ENCODE measurements around the gene STAG1. TPM values are rescaled to one million over a fixed set of nuclear protein-coding genes. Genes with fewer than 3 reads are reported as not detected.
A peak's percentile ranks its signal among the peaks of the same experiment; 100 is the strongest.
"Not testable (repeated sequence)": the region's sequence is repeated elsewhere in the genome, so short reads cannot be mapped to it uniquely, and the experiment has no call there.

STAG1 gene
- total RNA-seq, 6 experiments from 2014 or later, result 8.2 to 18.5 (median 12.7) TPM

DNA sequence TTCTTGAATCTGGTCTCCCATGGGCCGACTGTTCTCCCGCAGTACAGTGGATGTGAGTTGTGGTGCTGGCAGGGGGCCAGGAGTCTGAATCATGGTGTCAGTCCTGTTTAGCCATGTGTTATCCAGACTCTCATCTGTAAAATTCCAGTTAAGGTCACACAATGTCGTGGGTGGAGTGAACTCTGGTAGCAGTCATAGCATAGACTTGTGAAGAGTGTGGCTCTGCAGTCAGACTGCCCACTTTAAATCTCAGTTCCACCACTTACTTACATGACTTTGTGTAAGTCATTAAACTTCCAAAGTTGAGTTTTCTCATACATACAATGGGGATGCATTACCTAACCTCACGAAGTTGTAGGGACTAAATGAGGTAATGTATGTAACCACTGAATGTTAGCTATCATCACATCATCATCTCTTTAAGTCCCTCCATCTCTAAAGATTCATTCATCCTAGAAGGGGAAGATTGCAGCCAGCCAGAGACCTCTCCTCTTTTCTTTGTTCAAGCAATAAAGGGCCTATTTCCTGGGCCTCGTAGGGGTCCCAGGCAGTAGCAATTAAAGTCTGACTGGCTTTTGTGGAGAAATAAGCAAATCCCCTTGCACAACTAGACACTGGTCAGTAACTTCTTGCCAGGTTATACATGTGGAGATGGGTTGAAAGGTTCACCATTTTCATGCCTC lies 408.2 kb downstream of the STAG1 start:
- Histone ChIP-seq H3K4me1 (no peaks in the 10 kb centered on the region), H3K36me3 (peaks cover 0 to 12% (median 2%) of the 10 kb centered on the region in 4 donors), H3K27me3 (no peaks in the 10 kb centered on the region), H3K4me3 (no peak overlapping the region), H3K27ac (no peak overlapping the region), H3K9me3 (no peaks in the 10 kb centered on the region)
- DNase-seq (peak in 1 of 3 donors; percentile 88), ATAC-seq (peak; percentile 23 to 94 (median 52))
- WGBS (ENCODE audit: insufficient coverage, low coverage, low lambda C conversion rate, missing lambda C conversion rate), result 68% methylated on average over 5 of the region's 5 CpGs
- intact Hi-C loops (cut with DNase I), result no loop called here
- TF ChIP-seq POLR2A (IDR thresholded peaks at IDR 0.05) (no peak), CTCF (IDR thresholded peaks at IDR 0.05) (no peak)

DNA sequence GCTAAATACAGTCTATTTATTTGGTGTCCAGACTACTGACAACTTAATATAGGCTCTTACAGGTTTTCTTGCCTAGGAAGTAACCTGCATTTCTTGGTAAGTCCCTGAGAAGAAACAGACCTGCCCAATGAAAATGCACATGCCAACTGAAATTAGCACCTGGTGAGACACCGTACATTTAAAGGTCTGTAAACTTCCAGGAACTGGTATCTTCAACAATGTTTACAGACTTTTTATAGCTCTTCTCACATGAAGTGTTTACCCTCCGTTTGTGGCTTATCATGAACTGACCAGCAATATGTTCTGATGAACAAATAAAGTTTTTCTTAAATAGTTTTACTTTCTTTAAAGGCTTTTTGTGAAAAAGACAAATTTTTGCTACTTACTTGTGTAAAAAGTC lies 408.7 kb downstream of the STAG1 start:
- intact Hi-C loops (cut with DNase I), result no loop called here
- Histone ChIP-seq H3K27me3 (no peaks in the 10 kb centered on the region), H3K36me3 (peaks cover 0 to 12% (median 2%) of the 10 kb centered on the region in 4 donors), H3K4me1 (no peaks in the 10 kb centered on the region), H3K4me3 (no peak overlapping the region), H3K9me3 (no peaks in the 10 kb centered on the region), H3K27ac (no peak overlapping the region)
- 41% methylated on average over 2 of the region's 2 CpGs for WGBS (ENCODE audit: insufficient coverage, low coverage, low lambda C conversion rate, missing lambda C conversion rate)
- ATAC-seq (peak in 2 of 4 donors; percentile 18 to 75), DNase-seq (no peak)
- TF ChIP-seq CTCF (IDR thresholded peaks at IDR 0.05) (no peak), POLR2A (IDR thresholded peaks at IDR 0.05) (no peak)

GRCh38 chr3:136336329-136337100 lies 415.7 kb downstream of the STAG1 start:
- Histone ChIP-seq H3K27ac (no peak overlapping the region), H3K4me3 (no peak overlapping the region), H3K27me3 (no peaks in the 10 kb centered on the region), H3K9me3 (no peaks in the 10 kb centered on the region), H3K36me3 (peaks cover 0 to 38% (median 9%) of the 10 kb centered on the region in 4 donors), H3K4me1 (no peaks in the 10 kb centered on the region)
- TF ChIP-seq POLR2A (IDR thresholded peaks at IDR 0.05) (no peak), CTCF (IDR thresholded peaks at IDR 0.05) (no peak)
- intact Hi-C loops (cut with DNase I), result no loop called here
- DNase-seq, result no peak
- ATAC-seq, result no peak
- 90% methylated on average over 4 of the region's 4 CpGs for WGBS (ENCODE audit: insufficient coverage, low coverage, low lambda C conversion rate, missing lambda C conversion rate)

DNA sequence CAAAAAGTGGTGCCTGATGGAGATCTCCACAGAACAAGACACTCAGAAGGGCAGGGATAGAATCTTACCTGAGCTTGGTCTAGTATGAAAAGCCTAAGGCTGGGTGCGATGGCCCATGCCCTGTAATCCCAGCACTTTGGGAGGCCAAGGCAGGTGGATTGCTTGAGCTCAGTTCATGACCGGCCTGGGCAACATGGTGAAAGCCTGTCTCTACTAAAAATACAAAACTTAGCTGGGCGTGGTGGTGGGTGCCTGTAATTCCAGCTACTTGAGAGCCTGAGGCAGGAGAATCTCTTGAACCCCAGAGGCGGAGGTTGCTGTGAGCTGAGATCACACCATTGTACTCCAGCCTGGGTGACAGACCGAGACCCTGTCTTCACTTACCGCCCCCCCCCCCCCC lies 417.5 kb downstream of the STAG1 start:
- peaks cover 0 to 37% (median 11%) of the 10 kb centered on the region in 4 donors for H3K36me3 ChIP-seq
- H3K27ac ChIP-seq; DNase-seq; H3K9me3 ChIP-seq; ATAC-seq; H3K27me3 ChIP-seq; H3K4me1 ChIP-seq; intact Hi-C loops (cut with DNase I); H3K4me3 ChIP-seq: not testable (repeated sequence)
- 100% methylated on average over 1 of the region's 6 CpGs for WGBS (ENCODE audit: insufficient coverage, low coverage, low lambda C conversion rate, missing lambda C conversion rate)

- peaks cover 0 to 39% (median 12%) of the 10 kb centered on the region in 4 donors for H3K36me3 ChIP-seq
- TF ChIP-seq POLR2A (IDR thresholded peaks at IDR 0.05), result no peak
- TF ChIP-seq CTCF (IDR thresholded peaks at IDR 0.05), result no peak
- no peak overlapping the region for H3K27ac ChIP-seq
- no peak overlapping the region for H3K4me3 ChIP-seq
- no peaks in the 10 kb centered on the region for H3K4me1 ChIP-seq
- no peak for ATAC-seq
- no peaks in the 10 kb centered on the region for H3K27me3 ChIP-seq
- no peaks in the 10 kb centered on the region for H3K9me3 ChIP-seq
- no peak for DNase-seq
- intact Hi-C loops (cut with DNase I), result no loop called here
Measured at GRCh38 chr3:136334209-136334608, 418.0 kb downstream of the STAG1 start.
